ENCODE measurements around the gene OASL. TPM values are rescaled to one million over a fixed set of nuclear protein-coding genes. Genes with fewer than 3 reads are reported as not detected.

Gene OASL
- total and polyA plus RNA-seq, 2 donors from 2014 or later = 1.0 TPM

DNA sequence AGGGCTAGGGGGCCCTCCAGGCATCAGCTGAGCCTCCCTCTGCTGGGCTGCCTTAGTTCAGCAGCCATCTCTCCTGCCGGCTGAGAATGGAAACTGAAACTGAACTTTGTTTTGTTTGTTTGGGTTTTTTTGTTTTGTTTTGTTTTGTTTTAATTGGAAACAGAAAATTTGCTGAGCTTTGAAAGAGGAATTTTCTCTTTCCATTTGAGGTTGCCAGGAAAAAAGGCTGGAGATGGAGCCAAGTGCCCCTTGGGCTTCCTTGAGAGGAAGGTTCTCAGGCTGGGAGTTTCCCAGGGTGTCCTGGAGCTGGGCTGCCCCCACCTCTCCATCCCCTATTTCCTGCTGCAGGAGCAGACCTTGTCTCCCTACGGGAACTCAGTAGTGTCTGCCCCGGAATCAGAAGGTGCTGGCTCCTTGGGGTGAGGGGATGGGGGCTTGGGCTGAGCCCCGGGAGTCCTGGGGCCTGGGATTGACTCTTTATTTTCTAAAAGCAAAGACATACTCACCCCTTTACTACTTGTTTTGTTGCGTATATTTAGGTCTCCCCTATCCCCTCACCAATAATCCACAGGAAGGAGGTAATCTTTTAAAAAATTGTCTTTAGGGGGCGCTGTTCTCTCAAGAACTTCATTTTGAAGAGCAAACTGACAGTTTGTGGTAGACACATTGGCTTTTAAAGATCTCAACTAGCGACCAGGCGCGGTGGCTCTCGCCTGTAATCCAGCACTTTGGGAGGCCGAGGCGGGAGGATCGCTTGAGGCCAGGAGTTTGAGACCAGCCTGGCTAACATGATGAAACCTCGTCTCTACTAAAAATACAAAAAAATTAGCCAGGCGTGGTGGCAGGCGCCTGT is 21.3 kb upstream of the OASL start:
- peak overlapping the region; percentile 72 to 73 for H3K27ac ChIP-seq (ENCODE audit: low read depth in 2 of 2, low read length in 2 of 2)
- FAIRE-seq = no peak
- peak overlapping the region in 2 of 3 donors; percentile 29 to 72 for H3K9ac ChIP-seq (ENCODE audit: low read length in 3 of 3)
- peaks cover 0 to 4% (median 0%) of the 10 kb centered on the region in 3 donors for H3K4me1 ChIP-seq (ENCODE audit: control insufficient read depth in 2 of 3, insufficient read depth in 2 of 3, low read depth in 1 of 3, low read length in 3 of 3)
- peak overlapping the region in 2 of 3 donors; percentile 56 to 62 for H3K4me3 ChIP-seq (ENCODE audit: low read length in 3 of 3)
- no peaks in the 10 kb centered on the region for H3K36me3 ChIP-seq (ENCODE audit: control insufficient read depth in 2 of 3, insufficient read depth in 3 of 3, low read length in 3 of 3)
- intact Hi-C loops (cut with DNase I) = no loop called here
- H3K27me3 ChIP-seq (ENCODE audit: control insufficient read depth, insufficient read depth, low read length) = no peaks in the 10 kb centered on the region
- TF ChIP-seq, protein P1, sequence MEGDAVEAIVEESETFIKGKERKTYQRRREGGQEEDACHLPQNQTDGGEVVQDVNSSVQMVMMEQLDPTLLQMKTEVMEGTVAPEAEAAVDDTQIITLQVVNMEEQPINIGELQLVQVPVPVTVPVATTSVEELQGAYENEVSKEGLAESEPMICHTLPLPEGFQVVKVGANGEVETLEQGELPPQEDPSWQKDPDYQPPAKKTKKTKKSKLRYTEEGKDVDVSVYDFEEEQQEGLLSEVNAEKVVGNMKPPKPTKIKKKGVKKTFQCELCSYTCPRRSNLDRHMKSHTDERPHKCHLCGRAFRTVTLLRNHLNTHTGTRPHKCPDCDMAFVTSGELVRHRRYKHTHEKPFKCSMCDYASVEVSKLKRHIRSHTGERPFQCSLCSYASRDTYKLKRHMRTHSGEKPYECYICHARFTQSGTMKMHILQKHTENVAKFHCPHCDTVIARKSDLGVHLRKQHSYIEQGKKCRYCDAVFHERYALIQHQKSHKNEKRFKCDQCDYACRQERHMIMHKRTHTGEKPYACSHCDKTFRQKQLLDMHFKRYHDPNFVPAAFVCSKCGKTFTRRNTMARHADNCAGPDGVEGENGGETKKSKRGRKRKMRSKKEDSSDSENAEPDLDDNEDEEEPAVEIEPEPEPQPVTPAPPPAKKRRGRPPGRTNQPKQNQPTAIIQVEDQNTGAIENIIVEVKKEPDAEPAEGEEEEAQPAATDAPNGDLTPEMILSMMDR (IDR thresholded peaks at IDR 0.05; ENCODE audit: borderline replicate concordance, extremely low read depth, insufficient read depth) = peak; percentile 53
- DNase-seq = peak in 2 of 5 donors; percentile 32 to 50
- H3K9me3 ChIP-seq (ENCODE audit: control insufficient read depth in 2 of 3, insufficient read depth in 1 of 3, low read length in 3 of 3) = no peaks in the 10 kb centered on the region

DNA sequence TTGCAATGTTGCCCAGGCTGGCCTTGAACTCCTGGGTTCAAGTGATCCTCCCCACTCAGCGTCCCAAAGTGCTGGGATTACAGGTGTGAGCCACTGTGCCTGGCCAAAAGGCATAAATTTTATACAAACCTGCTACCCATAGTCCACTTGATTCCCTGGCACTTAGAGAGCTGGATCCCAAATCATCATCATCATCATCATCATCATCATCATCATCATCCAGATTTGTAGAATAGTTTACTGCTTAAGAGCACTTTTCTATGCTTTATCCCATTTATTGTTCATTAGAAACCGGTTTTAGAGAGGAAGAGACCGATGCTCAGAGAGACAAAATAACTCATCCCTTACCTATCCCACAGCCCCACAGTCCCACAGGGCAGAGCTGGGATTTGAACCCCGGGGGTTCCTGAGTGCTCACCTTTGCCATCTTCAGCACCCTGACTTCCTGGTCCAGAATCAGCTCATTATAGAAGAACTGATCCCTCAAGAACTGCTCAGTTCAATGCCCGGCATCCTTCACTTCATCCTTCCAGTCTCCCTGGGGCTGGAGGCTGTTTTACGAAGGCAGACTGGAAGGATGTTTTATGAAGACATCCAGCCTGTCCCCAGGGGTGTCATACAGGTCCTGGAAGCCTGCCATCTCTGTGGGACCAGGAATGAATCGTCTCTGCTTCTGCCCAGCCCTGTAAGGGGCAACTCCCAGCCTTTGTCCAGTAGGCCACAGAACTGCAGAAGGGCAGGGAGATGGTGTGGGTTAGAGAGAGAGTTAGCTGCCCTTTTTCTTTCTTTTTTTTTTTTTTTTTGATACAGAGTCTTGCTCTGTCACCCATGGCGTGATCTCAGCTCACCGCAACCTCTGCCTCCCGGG is 20.2 kb upstream of the OASL start:
- H3K27ac ChIP-seq (ENCODE audit: low read depth in 2 of 2, low read length in 2 of 2) = no peak overlapping the region
- intact Hi-C loops (cut with DNase I) = no loop called here

DNA sequence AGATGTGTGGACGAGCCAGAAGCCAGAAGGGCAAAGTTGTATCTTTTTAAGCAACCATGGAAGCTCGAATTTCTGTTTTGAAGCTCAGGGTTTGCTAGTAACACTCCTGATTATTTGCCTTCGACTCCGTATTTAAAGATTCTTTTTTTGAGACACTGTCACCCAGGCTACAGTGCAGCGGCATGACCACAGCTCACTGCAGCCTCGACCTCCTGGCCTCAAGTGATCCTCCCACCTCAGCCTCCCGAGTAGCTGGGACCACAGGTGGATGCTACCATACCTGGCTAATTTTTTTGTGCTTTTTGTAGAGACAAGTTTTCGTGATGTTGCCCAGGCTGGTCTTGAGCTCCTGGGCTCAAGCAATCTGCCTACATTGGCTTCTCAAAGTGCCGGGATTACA is 18.7 kb upstream of the OASL start:
- intact Hi-C loops (cut with DNase I) = no loop called here
- H3K9me3 ChIP-seq (ENCODE audit: control insufficient read depth in 2 of 3, insufficient read depth in 1 of 3, low read length in 3 of 3) = no peaks in the 10 kb centered on the region
- peaks cover 0 to 4% (median 0%) of the 10 kb centered on the region in 3 donors for H3K4me1 ChIP-seq (ENCODE audit: control insufficient read depth in 2 of 3, insufficient read depth in 2 of 3, low read depth in 1 of 3, low read length in 3 of 3)
- TF ChIP-seq, protein P1 (IDR thresholded peaks at IDR 0.05; ENCODE audit: borderline replicate concordance, extremely low read depth, insufficient read depth) = no peak
- no peaks in the 10 kb centered on the region for H3K27me3 ChIP-seq (ENCODE audit: control insufficient read depth, insufficient read depth, low read length)
- FAIRE-seq (no peak), DNase-seq (no peak)
- H3K4me3 ChIP-seq (ENCODE audit: low read length in 3 of 3) = no peak overlapping the region
- no peaks in the 10 kb centered on the region for H3K36me3 ChIP-seq (ENCODE audit: control insufficient read depth in 2 of 3, insufficient read depth in 3 of 3, low read length in 3 of 3)
- no peak overlapping the region for H3K27ac ChIP-seq (ENCODE audit: low read depth in 2 of 2, low read length in 2 of 2)
- H3K9ac ChIP-seq (ENCODE audit: low read length in 3 of 3) = no peak overlapping the region

More for the DNA sequence above, 20.2 kb upstream of the OASL start:
- FAIRE-seq = no peak
- Histone ChIP-seq H3K36me3 (ENCODE audit: control insufficient read depth in 2 of 3, insufficient read depth in 3 of 3, low read length in 3 of 3) (no peaks in the 10 kb centered on the region), H3K27me3 (ENCODE audit: control insufficient read depth, insufficient read depth, low read length) (no peaks in the 10 kb centered on the region), H3K4me3 (ENCODE audit: low read length in 3 of 3) (peak overlapping the region in 1 of 3 donors; percentile 56), H3K9ac (ENCODE audit: low read length in 3 of 3) (no peak overlapping the region), H3K4me1 (ENCODE audit: control insufficient read depth in 2 of 3, insufficient read depth in 2 of 3, low read depth in 1 of 3, low read length in 3 of 3) (peaks cover 0 to 4% (median 0%) of the 10 kb centered on the region in 3 donors), H3K9me3 (ENCODE audit: control insufficient read depth in 2 of 3, insufficient read depth in 1 of 3, low read length in 3 of 3) (no peaks in the 10 kb centered on the region)
- TF ChIP-seq, protein P1 (IDR thresholded peaks at IDR 0.05; ENCODE audit: borderline replicate concordance, extremely low read depth, insufficient read depth) = no peak
- no peak for DNase-seq

Data from kidney (tissue), 14 donors.